GM23248 (cell line): ENCODE data around the gene EPM2A.

ENCODE experiments used
- EZH2 ChIP-seq: fragments of 200-600 bp; sonication (generic); IDR thresholded peaks from 2 replicates; pipeline ENCODE4 v1.6.1; 2018; ENCODE audit warnings: antibody characterized with exemption, mild to moderate bottlenecking; ENCODE audit not compliant: insufficient read depth, poor library complexity, severe bottlenecking
- EZH2phosphoT487 ChIP-seq: fragments of 200-600 bp; sonication (generic); IDR thresholded peaks from 2 replicates; pipeline ENCODE4 v1.6.1; 2018; ENCODE audit warnings: antibody characterized with exemption, moderate library complexity, mild to moderate bottlenecking, low read depth; ENCODE audit not compliant: insufficient read depth

DNA sequence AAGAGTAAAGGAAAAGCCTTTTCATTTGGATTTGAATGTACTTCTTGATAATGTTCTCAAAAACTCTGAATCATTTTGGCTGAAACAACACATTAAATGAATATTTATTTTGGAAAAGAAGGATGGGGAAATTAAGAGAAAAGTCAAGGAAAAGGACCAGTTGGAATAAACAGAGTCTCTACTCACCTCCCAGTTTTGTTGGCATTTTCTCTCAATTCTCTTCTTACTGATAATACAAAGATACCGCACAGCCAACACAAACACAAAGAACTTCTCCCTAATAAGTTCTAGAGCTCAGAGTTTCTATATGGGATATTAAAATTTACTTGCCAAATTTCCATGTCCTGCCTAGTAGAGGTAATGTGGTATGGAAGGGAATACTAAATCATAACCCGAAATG is 13.1 kb downstream of the EPM2A start:
- no peak for TF ChIP-seq EZH2phosphoT487
- TF ChIP-seq EZH2, result no peak
